Superior temporal gyrus (tissue), 1 donor: Measurements from ENCODE around the gene SORCS1.

Experiments
- DNase-seq: peaks from one replicate; pipeline ENCODE4 v3.0.0-alpha.2; 2016; ENCODE audit errors: extremely low spot score

SORCS1 gene

DNA sequence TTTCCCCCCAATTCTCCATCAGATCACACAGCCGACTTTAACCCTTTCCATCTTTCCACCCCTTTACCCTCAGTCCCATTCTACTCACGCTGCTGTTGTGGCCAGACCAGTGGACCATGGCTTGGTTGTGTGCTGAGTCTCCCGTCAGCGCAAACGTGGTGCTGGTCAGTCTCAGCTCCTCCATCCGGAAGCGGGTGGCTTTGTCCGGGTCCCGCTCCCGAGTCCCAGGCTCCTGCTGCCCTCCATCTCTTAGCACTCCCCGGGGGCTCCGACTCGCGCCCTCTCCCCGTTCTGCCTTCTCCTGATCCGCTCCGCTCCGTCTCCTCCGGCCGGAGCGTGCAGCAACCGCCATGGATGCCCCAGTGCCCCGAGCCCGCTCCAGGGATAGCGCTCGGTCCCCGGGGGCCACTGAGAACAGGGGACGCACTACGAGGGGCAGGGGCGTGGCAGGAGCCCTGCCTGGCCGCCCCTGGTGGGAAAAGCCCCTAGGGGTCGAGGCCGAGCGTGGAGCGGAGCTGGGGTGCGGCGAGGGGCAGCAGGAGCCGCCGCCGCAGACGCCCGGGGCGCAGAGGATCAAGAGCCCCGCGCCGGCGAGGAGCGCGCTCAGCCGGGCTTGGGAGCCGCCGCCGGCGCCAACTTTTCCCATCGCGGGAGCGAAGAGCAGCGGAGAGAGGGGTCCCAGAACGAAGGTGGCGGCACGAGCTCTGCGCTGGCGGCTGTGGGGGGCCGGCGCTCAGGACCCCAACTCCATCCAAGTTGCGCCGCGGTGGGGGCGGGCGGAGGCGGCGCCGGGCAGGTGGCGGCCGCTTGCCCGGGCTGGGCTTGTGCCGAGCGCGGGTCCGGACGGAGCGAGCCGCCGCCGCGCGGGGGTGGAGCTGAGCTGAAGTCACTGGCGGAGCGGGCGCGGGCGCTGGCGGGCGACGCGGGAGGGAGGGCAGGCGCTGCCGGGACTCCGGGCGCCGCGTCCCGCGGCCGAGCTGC lies at the start of gene SORCS1:
TSS of gene SORCS1 (minus strand) at position 826 of the 981 bp plus-strand sequence.
- DNase-seq, result no peak

DNA sequence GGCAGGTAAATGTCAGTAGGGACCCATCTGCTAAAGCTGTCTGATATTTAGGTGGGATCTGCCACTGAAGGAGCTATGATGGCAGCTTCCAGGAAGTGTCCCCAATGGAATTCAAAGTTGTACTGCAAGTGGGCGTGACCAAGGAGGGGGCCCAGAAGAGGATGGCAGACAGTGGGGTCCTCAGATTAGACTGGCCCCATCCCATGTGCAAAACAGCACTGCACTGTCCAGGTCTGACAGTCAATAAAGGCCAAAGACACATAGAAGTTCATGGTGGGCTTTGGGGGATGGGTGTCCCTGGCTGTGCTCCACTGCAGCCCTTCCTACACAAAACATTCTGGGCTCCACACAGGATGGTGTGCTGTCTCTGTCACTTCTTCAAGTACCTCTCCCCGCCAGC lies 49.8 kb upstream of the SORCS1 start:
- no peak for DNase-seq

DNA sequence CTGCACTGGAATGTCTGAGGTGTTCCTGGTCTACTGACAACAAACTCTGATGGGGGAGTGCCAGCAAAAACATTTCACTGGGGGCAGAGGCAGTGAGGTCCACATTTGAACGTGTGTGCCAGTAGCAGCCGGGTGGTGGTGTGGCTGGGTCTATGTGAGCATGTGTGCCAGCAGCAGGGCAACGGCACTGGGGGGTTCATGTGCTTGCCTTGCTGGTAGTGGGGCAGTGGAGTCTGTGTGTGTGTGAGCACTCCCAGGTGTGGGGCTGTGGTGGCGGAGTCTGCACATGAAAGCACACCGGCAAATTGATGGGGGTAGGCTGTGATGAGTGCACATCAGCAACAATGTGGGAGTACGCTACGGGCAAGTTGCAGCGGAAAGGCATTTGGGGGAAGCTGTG lies 49.4 kb upstream of the SORCS1 start:
- no peak for DNase-seq

DNA sequence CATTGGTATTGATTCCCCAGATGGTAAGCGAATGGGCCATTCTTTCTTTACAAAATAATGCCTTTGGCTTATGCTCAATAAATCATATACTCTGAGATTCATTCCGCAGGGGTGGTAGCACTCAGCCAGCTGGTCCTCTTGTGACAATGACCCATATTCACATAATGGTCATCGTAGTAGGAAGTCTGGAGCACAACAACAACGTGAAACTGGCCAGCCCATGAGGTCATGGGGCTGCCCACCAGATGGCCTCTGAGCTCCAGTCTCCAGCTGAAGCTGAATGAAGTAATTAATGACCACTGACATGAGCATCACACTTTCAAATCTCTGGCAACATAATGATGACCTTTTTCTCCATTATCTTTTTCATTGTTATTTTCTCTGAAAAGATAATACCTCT lies 42.3 kb upstream of the SORCS1 start:
- peak; percentile 15 for DNase-seq

DNA sequence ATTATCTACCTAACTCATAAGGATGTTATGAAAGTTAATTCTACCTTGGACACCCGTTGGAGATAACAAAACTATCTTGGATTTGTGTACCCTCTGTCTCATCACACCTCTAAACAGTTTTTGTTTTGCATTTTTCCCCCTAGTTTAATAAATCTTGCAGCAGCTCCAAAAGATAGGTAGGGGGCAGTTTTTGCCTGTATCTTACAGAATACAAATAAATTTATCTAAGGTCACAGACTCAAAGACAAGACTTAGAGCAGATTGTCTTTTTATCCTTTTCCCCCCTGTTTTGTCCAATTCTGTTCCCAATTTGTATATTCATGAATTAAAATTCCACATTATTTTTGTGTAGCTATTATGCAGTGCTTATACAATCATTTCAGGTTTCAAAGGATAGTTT lies 5.0 kb upstream of the SORCS1 start:
- DNase-seq, result no peak

DNA sequence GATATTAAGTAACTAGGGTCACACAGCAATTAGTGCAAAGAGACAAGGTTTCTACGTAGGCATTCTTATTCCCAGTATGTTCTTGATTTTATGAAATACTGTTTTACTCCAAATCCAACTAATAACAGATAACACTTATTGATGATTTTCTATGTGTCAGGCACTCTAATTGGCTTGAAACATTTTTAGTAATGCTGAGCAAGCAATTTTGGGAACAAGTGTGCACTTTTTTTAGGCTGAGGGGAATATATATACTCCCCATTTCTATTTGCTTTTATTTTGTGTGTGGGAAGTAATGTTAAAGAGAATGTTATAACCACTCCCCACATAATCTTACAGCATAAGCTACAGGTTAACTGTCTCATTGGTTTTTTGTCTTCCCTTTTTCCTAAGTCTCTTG lies 4.2 kb upstream of the SORCS1 start:
- DNase-seq, result no peak

DNA sequence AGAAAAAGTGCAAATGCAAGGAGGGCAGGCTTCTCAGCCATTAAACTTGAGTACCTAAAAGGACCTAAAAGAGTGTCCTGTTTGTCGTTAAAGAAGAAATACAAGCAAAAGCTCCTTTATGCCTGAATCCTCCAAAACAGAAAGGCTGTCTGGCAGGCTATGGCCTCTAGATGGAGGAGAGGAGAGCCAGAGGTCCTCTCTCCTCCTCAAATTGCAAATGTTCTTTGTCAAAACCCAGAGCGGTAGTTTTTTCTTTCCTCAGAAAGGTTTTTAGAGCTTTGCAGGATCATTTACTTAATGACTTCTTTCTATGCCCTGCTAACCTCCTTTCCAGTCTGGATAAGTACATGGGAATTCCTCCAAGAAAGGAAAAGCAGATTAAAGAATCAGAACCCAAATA lies 1.9 kb upstream of the SORCS1 start:
- DNase-seq, result no peak

DNA sequence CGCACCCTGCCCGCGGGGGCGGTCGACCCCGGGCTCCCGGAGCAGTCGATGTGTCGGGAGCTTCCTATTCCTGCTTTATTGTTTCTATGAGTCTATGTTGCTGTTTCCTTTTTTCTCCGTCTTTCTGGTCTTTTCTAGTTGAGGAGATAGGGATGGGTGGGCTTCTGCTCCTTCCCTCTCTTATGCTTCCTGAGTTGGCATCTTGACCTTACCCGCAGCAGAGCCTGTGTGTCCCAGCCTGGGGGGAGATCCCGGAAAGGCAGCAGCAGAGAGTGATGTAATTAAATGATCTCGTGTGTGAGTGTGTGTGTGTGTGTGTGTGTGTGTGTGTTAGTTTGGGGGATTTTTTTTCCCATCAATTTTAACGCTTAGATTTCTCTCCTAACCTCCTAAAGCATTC lies 486 bp upstream of the SORCS1 start:
- DNase-seq, result no peak

DNA sequence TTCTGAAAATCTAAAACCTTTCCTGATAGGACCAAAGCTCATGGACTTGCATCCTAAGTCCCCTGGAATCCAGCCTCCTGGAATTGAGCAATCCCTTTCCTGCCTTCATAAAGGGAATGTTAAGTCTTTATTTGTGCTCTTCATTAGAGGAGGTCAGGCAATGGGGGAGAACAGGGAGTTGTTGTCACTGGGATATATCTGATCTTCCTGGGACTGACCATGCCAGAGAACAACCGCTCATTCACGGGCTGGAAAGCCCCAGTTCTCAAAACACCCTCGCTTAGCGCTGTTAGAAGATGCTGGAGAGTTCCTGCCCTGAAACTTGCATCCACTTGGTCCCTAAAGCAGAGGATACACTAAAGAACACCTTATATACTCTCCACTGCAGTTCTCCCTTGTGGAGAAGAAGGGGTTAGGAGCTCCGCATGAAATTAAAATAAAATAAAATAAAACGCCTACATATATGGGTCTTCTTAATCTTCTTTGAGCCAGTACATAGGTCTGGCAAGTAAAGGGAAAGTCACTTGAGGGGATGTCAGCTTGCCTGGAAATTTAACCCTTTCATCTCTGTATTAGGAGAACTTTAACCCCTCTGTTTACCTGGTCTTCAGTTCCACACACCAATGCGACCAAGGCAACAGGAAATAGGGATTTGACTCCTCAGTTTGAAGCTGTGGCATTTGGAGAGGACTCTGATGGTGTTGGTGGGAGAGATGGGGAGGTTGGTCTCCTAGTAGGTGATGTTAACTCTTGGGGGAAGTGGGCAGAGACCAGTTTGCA lies 1.2 kb downstream of the SORCS1 start:
- DNase-seq, result no peak

DNA sequence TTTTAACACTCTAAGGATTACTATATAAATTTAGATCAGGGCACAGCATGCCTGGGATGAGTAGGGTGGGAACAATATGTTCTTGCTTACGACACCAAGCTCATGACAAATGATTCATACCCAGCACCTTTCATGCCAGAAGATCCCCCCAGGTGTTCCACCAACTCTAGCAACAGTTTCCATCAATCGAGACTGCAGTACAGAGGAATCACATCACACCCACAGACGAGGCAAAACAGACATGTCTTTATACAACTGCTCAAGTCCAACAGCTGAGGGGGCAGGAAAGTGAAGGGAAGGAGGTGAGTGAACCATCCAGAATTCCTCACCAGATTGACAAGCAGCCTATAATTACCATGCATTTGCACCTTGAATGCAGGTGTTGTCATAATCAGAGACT lies 3.6 kb downstream of the SORCS1 start:
- DNase-seq, result no peak

DNA sequence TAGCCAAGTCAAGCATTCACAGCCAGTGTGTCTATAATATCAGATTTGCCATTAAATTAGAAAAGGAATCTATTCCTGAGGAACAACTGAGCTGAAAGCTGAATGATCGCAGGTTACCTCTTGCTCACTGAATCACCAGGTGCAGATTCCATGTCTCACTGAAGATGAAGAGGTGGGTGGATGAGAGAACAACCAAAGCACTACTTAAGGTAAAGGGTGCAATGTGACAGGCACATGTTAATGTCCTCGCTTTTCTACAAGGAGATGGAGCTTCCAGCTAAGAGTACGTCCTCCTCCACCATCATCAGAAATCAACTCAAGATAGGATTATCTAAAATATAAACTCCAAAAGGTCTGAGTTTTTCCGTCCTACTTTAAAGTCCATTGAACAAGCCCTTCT lies 4.6 kb downstream of the SORCS1 start:
- DNase-seq, result no peak

DNA sequence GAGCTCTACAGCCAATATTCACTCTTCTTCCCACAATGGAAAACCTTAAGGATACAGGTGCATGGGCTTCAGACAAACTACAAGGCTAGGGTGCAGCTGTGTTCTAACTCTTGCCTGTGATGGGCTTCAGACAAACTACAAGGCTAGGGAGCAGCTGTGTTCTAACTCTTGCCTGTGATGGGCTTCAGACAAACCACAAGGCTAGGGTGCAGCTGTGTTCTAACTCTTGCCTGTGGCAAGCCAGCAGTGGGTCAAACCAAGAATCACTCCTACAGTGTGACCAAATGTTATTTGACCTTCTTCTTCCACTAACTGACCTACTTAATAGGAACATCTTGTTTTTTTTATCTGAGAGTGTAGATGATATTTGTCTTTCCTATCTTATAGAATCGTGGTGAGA lies 7.4 kb downstream of the SORCS1 start:
- DNase-seq, result no peak

DNA sequence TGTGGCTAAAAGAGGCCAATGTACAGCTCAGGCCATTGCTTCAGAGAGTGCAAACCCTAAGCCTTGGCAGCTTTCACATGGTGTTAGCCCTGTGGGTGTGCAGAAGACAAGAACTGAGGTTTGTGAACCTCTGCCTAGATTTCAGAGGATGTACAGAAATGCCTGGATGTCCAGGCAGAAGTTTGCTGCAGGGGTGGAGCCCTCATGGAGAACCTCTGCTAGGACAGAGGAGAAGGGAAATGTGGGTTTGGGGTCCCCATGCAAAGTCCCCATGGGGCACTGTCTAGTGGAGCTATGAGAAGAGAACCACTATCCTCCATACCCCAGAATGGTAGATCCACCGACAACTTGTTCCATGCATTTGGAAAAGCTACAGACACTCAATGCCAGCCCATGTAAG lies 12.4 kb downstream of the SORCS1 start:
- no peak for DNase-seq

DNA sequence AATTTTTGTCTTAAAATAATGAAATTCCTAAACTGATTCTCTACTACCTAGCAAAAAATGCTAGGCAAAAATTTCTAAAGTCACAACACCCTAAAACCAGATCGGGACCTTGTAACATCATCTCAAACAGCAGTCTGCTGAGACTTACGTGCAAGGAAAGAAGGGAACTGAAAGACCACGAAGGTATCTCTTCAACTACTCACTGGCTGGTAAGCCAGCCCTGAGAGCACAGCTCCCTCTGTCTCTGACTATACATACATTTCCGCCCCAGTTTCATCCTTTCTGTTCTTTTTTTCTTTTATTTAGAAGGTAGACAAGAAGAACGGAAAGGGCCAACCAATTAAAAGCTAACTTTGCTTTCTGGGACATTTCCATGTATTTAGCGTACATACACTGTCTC lies 15.6 kb downstream of the SORCS1 start:
- no peak for DNase-seq

DNA sequence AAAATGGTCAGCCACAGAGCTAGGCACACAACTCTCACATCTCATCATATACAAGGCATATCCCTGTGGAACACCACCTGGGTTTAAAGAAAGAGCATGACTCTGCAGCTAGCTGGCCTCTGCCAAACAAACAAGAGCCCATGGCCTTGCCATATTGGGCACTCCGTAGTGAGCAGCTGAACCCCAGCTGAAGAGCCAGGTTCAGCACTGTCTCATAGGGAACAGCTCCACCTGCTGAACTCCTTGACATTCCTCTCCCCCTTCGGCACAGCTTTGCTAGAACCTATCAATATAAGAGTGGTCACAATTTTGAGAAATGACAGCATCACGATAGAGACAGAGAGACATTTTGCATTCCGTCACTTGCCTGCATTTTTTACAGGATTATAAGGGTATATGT lies 20.0 kb downstream of the SORCS1 start:
- DNase-seq, result no peak

DNA sequence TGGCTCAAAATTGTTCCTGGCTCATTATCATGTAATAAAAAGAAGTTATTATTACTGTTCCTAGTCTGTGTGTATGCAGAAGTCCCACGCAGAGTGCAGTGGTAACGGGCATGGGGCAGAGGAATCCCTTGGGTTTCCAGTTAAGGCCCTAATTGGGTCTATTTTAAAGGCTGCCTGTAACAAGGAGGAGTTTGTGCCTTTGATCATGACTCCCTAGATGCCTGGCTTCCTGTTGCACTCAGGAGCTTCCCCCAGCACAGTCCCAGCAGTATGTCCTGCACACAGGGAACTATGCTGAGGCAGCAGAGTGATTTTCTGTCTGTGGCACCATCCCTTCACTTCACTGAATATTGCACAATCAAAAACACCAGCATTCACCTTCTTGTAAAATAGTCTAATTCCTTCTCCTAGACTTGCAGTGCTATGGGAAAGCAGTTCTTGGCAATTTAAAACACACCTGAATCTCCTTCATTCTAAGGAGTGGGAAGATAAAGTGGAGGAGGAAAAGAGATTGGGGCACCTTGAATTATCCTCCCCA lies 22.9 kb downstream of the SORCS1 start:
- DNase-seq, result no peak

DNA sequence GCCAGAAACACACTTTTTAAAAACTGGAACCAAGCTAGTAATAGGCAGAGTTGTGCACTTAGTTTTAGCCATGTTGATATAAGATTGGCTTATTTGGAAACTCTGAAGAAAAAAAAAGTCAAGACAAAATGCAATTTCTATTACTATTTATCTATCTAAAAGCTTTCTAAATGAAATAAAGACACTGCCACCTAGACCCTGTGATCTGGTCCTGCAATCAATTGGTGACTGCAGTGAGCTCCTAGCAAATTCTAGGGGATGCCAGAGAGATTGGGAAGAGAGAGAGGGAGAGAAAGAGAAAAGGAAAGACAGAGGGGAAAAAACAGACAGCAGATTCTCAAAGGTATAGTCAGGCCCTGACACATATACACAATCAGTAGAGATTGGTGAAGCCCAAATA lies 25.3 kb downstream of the SORCS1 start:
- DNase-seq, result no peak

DNA sequence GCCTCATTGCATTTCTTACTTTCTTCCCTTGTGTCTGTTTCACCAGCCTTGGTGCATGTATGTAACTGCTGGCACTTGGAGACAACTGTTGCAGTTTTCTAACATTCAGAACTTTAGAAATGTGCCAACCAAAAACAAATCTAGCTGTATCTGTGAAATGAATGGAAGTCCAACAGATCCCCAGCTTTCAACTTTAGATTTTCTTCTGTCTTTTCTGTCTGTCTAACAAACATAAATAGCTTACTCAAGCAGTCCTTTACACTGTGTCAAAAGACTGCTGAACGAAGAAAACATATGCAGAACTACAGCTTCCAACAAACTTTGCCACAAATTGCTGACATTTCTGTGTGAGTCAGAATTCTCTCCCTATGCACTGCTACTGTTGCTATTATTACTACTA lies 30.9 kb downstream of the SORCS1 start:
- no peak for DNase-seq

DNA sequence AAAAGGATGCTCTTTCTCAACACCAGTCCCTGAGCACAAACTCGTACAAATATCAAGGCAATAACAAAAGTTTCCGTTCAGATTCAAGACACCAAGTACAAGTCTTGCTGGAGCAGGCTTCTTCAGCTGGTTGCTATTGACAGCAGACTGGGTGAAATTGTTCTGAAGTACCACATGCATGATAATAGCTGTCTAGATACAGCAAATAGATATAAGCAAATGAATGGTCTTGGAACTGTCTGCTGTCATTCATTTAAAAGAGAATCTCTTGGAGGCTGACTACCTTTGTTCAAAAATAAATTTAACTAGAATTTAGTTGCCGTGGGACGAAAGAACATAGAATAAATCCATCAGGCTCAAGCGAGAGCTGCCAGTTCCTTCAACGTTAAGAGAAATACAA lies 35.5 kb downstream of the SORCS1 start:
- no peak for DNase-seq

DNA sequence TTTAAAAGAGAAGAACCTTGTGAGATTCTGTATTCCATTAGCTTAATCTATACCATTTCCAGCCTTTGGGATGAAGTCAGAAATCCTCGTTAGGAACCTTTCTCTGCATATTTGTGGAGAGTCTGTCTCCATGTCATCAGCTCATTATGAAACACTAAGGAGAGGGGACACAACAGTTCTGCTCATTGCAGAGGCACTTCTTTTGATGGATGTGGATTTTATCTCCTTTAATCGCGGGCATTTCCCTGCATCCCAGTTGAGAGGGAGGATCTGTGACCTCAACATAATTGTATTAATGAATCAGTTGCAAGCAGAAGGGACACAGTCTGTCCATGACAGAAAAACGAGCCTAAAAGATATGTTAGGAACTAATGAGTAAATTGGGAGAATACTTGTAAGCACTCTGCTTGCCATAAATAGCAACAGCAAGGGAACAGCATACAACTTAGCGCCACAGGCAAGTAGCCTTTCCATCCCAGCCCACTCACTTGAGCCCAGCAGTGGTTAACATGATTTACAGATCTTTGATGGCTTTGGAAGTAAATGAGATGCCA lies 37.9 kb downstream of the SORCS1 start:
- DNase-seq, result no peak

DNA sequence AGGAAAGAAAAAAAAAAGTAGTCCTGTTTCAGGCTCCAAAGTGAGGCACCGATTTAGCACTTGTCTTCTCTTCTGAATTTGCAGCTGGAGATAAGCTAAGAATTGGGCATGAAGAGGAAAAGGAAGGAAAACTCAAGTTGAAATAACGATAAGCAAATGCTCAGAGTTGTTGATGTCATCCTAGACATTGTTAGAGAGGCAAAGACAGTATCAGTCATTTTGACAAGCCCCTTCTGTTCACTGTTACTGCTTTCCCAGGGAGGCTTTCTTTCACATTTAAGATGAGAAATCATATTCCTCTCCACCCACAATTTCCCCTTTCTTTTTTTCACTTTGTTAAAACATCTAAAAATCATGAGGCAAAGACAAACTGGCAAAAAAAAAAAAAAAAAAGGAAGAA lies 41.8 kb downstream of the SORCS1 start:
- no peak for DNase-seq

DNA sequence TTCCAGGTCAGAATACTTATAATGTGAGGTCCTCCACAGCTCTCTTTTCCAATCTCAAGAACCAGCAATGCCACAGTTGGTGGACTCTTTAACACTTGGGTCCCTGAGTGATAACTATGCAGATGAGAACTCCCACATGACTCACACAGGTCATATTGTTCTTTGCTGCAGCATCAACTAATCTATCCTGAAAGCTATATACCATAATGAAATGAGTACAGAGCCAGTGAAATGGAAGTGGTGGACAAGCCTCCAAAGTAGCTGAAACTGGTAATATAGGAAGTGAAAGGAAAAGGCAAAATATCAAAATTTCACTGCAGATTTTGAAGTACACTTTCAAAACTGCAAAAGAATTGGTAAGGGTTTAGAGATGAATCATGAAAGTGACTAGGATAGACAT lies 45.6 kb downstream of the SORCS1 start:
- no peak for DNase-seq
